ENCODE results near the gene AGFG1.
"Not testable (repeated sequence)": the region's sequence is repeated elsewhere in the genome, so short reads cannot be mapped to it uniquely, and the experiment has no call there.

AGFG1 gene

GRCh38 chr2:227503433-227504406 lies 31.8 kb downstream of the AGFG1 start:
- DNase-seq: no peak

- no peak for DNase-seq
Observed at GRCh38 chr2:227504700-227505099, 32.7 kb downstream of the AGFG1 start.

DNA sequence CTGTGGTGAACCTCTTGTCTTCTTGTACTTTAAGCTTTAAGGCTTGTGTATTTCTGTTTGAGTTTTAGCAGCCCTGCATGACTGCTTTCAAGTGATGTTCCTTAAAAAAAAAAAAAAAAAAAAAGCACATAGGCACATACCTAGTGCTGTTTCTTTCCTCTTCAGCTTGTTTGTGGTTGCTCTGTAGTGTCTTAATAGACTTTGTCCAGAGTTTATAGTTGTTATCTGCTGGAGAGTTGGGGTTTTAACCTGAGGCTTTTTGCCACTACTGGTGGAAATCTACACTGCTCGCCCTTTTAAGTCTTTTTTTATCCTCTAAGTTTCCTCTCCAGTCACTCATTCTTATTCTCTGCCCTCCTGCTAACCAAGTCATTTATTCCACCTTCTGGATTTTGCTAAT lies 34.5 kb downstream of the AGFG1 start:
- DNase-seq: no peak

DNA sequence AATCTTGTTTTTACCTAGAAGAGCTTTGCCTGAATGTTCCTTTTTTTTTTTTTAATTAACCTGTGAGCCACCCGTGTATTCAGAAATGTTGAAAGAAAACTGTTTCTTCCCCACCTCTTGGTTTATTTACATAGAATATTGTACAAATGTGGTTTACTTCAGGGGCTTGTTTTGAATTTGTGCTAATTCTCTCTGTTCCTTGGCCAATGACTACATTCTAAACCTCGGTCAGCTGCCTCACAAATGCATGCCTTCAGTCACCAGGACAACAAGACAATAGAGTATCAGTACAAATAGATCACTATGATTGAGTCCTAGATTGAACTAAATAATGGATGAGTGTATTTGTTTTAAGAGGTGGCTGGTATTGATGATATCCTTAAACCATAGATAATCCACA lies 36.0 kb downstream of the AGFG1 start:
- DNase-seq: no peak

GRCh38 chr2:227509076-227509475 lies 37.1 kb downstream of the AGFG1 start:
- no peak for DNase-seq

- DNase-seq: no peak
Observed at GRCh38 chr2:227509824-227510619, 38.1 kb downstream of the AGFG1 start.

DNA sequence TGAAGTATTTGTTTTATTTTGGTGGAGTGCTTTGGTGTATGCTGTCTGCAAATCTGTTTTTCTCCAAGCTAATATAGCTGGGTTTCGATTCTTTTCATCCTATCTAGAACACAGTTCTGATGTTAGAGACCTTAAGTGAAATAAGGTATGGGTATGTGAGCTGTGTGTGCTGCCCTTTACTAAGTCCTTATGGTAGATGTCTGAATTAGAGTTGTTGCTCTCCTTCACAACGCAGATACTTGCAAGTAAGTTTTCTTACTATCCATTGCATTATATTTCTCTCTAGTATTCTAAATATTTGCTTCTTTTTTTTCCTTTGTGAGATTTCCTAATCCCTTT lies 38.6 kb downstream of the AGFG1 start:
- no peak for DNase-seq

- DNase-seq: no peak
Observed at GRCh38 chr2:227511239-227511930, 39.4 kb downstream of the AGFG1 start.

GRCh38 chr2:227511955-227512354 lies 40.0 kb downstream of the AGFG1 start:
- DNase-seq: no peak

DNA sequence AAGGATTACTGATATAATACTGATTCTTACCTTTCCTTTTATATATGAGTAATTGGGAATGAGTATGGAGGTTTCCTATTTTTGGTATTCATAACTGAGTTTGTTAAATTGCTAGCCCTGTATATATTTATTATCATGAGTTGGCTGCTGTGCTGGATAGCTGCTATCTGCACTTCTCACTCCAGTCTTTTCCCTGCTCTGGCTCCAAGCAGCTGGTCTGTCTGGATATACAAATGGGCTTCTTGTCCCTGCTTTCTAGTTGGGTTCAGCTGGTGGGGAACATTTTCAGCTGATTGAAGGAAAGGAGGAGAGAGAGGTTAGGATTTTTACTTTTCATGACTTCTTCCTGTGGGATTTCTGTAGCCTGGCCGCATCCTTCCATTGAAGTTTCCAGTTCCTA lies 41.2 kb downstream of the AGFG1 start:
- DNase-seq: no peak

DNA sequence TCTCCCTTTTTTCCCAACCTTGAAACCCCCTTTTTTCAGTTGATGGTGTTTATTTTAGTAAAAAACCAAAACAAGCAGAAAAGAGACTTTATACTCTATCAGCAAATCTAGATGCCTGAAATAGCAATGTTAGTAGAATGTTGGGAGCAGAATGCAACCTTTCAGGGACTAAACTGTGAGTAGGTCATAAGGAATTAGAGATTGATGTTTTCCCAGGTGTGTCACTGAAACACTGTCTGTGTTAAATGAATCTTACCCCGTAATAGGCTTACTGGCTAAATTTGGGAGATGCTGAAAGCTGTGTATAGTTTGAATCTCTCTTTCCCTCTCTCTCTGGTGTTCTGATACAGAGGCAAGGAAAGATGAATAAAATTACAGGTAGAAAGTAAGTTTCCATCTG lies 43.8 kb downstream of the AGFG1 start:
- no peak for DNase-seq

DNA sequence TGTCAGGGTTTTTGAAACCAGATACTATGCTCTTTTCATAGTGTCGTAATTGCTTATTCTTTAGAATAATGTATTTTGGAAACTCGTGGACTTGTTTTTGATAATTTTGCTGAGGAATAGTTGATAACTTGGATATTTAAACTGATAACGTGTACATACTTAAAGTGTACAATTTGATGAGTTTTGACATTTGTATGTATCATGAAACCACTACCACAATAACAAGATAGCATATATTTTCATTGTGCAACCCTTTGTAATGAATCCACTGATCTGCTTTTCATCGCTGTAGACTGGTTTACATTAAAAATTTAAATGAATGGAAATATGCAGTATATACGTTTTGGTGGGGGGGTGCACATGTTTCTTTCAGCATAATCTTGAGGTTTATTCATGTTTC lies 45.8 kb downstream of the AGFG1 start:
- no peak for DNase-seq

DNA sequence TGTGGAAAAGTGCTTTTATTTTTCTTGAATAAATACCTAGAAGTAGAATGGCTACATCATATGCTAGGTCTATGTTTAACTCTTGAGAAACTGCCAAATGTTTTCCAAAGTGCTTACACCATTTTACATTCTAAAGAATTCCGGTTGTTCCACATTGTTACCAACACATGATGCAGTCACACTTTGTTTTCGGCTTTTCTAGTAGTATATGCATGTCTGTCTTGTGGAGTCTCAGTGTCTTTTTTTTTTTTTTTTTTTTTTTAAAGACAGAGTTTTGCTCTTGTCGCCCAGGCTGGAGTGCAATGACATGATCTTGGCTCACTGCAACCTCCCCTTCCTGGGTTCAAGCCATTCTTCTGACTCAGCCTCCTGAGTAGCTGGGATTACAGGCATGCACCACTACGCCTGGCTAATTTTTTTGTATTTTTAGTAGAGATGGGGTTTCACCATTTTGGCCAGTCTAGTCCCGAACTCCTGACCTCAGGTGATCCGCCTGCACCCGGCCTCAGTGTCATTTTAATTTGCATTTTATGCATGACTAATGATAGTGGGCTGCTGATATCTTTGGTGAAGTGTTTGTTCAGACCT lies 46.4 kb downstream of the AGFG1 start:
- not testable (repeated sequence) for DNase-seq

- DNase-seq: not testable (repeated sequence)
Observed at GRCh38 chr2:227521178-227521577, 49.2 kb downstream of the AGFG1 start.

DNA sequence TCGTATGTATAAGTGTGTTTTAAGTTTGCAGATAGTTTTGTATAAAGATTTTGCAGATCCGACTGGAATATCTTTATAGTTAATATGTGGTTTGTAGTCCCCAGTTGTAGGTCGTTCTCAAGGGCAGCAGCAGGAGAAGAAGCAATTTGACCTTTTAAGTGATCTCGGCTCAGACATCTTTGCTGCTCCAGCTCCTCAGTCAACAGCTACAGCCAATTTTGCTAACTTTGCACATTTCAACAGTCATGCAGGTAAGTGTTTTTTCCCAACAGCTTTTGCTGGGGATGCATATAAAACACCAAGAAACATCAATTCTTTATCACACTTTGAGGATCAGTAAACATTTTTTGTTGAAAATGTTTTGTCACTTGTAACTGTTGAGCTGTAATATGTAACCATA lies 52.7 kb downstream of the AGFG1 start:
- DNase-seq: no peak

DNA sequence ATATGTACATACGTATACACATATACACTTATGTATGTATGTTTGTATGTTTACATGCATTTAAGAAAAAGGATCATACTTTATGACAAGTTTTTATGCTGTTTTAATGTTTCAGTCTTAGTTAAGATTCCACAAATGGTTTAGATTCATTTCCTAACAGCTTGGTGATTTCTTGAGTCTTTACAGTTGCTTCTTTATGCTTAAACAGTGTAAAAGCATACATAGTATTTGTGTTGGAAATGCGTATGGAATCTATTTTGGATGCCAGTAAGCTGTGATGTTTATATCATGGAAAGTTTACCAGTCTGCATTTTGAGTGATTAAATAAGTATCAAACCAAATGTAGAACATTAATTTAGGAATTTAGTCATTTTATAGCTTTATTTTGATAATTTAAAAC lies 55.4 kb downstream of the AGFG1 start:
- DNase-seq: no peak

DNA sequence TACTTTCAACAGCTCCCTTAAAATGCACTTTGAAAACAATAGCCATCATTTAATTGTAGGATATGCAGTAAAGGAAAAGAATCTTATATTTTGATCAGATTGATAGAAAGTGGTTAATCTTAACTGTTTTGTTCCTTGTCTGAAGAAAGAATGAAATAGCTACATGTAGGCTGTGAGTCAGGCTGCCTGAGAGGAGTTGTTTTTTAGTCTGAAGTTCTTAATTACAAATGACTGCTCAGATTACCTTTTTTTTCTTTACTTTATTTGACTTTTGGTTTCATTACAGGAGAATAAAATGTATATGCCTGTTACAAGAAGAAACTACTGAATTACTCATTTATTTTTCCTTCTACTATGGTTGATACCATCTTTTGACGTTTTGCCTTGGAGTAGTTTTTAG lies 56.8 kb downstream of the AGFG1 start:
- no peak for DNase-seq

- no peak for DNase-seq
Observed at GRCh38 chr2:227529871-227530270, 57.9 kb downstream of the AGFG1 start.

- no peak for DNase-seq
Observed at GRCh38 chr2:227534714-227535113, 62.8 kb downstream of the AGFG1 start.

DNA sequence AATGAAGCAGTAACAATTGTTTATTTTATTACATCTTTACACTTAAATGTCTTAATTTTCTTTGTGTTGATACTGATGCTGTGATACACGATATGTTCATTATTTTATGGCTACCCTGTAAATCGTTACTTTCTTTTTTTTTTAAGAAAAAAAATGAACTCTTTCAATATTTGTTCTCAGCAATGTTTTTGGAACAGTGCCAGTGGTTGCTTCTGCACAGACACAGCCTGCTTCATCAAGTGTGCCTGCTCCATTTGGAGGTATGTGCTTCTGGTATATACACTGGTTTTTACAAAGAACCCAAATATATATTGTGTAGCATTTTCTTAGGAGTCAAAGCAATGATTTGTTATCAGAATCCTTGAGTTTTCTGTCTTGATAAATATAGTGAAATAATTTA lies 64.5 kb downstream of the AGFG1 start:
- DNase-seq: peak; percentile 29

DNA sequence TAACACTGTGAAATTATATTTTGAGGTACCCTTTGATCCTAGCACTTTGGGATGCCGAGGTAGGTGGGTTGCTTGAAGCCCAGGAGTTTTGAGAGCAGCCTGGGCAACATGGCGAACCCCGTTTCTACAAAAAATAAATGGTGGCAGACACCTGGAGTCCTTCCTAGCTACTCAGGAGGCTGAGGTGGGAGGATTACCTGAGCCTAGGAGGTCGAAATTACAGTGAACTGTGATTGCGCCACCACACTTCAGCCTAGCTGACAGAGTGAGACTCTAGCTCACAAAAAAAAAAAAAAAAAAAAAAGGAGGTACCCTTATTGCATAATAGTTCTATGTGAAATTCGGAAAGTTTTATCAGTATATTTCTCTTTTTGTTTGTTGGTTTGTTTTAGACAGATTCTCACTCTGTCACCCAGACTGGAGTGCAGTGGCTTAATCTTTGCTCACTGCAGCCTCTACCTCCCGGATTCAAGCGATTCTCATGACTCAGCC lies 67.6 kb downstream of the AGFG1 start:
- DNase-seq: no peak

- DNase-seq: not testable (repeated sequence)
Observed at GRCh38 chr2:227540352-227540751, 68.4 kb downstream of the AGFG1 start.

DNA sequence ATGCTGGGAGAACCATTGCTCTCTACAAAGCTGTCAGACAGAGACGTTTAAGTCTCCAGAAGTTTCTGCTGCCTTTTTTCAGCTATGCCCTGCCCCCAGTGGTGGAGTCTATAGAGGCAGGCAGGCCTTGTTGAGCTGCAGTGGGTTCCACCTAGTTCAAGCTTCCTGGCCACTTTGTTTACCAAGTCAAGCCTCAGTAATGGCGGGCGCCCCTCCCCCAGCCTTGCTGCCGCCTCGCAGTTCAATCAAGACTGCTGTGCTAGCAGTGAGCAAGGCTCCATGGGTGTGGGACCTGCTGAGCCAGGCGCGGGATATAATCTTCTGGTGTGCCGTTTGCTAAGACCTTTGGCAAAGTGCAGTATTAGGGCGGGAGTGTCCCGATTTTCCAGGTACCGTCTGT lies 74.0 kb downstream of the AGFG1 start:
- no peak for DNase-seq
